H1 (cell line): ENCODE data around the gene PPP2R2B. TPM values are rescaled to one million over a fixed set of nuclear protein-coding genes. Genes with fewer than 3 reads are reported as not detected.

ENCODE experiments used
- ATF2 ChIP-seq: IDR thresholded peaks from 2 replicates; pipeline ENCODE4 v1.6.1; 2012; ENCODE audit warnings: low read length, inconsistent platforms
- BCL11A ChIP-seq, 2 experiments: IDR thresholded peaks; one replicate each; pipeline ENCODE4 v1.6.1; 2011; ENCODE audit warnings: low read depth in 2 of 2, low read length in 2 of 2, mild to moderate bottlenecking in 2 of 2
- CBX8 ChIP-seq: fragments of 300-800, 300-1000 bp; sonication (generic); IDR thresholded peaks from 2 replicates; pipeline ENCODE4 v1.7.1; 2016; ENCODE audit warnings: low read depth, low read length, borderline replicate concordance
- CEBPB ChIP-seq: IDR thresholded peaks from 2 replicates; pipeline ENCODE4 v1.6.1; 2012; ENCODE audit warnings: low read depth, low read length
- CHD7 ChIP-seq: fragments of 300-600 bp; sonication (generic); IDR thresholded peaks from 2 replicates; pipeline ENCODE4 v1.7.1; 2012; ENCODE audit warnings: low read length, moderate library complexity, mild to moderate bottlenecking, inconsistent platforms; ENCODE audit not compliant: insufficient replicate concordance
- KDM4A ChIP-seq: IDR thresholded peaks from one replicate; pipeline ENCODE4 v1.7.1; 2012; ENCODE audit warnings: low read depth, mild to moderate bottlenecking, moderate library complexity, low read length, inconsistent platforms; ENCODE audit not compliant: severe bottlenecking
- POU5F1 ChIP-seq: IDR thresholded peaks from 2 replicates; pipeline ENCODE4 v1.6.1; 2011; ENCODE audit warnings: low read depth, mild to moderate bottlenecking, low read length, moderate library complexity
- TAF7 ChIP-seq: optimal IDR thresholded peaks from 2 replicates; pipeline ENCODE3; 2011; ENCODE audit warnings: low read depth, mild to moderate bottlenecking, inconsistent platforms, low read length, moderate library complexity, borderline replicate concordance
- TBP ChIP-seq: IDR thresholded peaks from 2 replicates; pipeline ENCODE4 v1.6.1; 2011; ENCODE audit warnings: low read depth, low read length, improper control_type of control experiment
- polyA plus RNA-seq, 7 experiments: library from polyadenylated mRNA; depleted of rRNA in 3 of 7; stranded (reverse) in 5 of 7; unstranded in 2 of 7; fragments of >200 nt in 5 of 7; fragments of 200-250 nt in 2 of 7; gene quantifications; 1 replicate in 5 of 7; 2 replicates in 1 of 7; 4 replicates in 1 of 7; pipeline versions ENCODE4 v1.2.1 to v1.2.3, GENCODE V29; 2011 to 2013; ENCODE audit warnings: missing spikeins in 2 of 7, mixed read lengths in 2 of 7
- total RNA-seq: library from RNA; stranded (reverse); fragmentation: NEBNext Ultra II Directional; extraction: Animal tissue kit (Norgen Biotek cat#: 25700); gene quantifications from 2 replicates; pipeline ENCODE4 v1.2.1, GENCODE V29; 2021

The PPP2R2B gene
- total and polyA plus RNA-seq, 2 of the 8 experiments (the other 6 are each of a cell fraction or from before 2014, with no cell fraction given), result 21.1 to 37.1 TPM

- TF ChIP-seq CHD7 (no peak), KDM4A (peak; percentile 98), BCL11A (IDR thresholded peaks at IDR 0.05; ENCODE audit: low read depth in 2 of 2, low read length in 2 of 2) (no peak), CEBPB (no peak), POU5F1 (no peak), ATF2 (no peak), TAF7 (no peak), TBP (peak; percentile 43; the same call in 1 of the 2 replicates), CBX8 (no peak)
Observed at GRCh38 chr5:146878476-146879172, at the start of gene PPP2R2B (continued).
